Calu3 (cell line): Measurements from ENCODE around the gene RBFOX2. TPM values are rescaled to one million over a fixed set of nuclear protein-coding genes. Genes with fewer than 3 reads are reported as not detected.

Source experiments
- BruUV-seq: library from RNA; stranded (reverse); fragments of 400-500 nt; replicated peaks from 2 replicates; lab custom pipeline; 2021; lab: Mats Ljungman, UMichigan
- CTCF ChIA-PET: fragments of 300-600 bp; sonication (Branson Sonifier 250); formaldehyde crosslinking; loops from one replicate; lab custom pipeline; 2022; ENCODE audit warnings: antibody characterized with exemption; lab: Charles Lee
- DNase-seq: peaks from one replicate; pipeline ENCODE4 v3.0.0; 2022
- H3K27ac Mint-ChIP-seq: one replicate; pipeline ENCODE4 v1.8.0; 2022; ENCODE audit warnings: mixed read lengths; ENCODE audit not compliant: unreplicated experiment
- H3K27me3 Mint-ChIP-seq: one replicate; pipeline ENCODE4 v1.8.0; 2022; ENCODE audit warnings: mixed read lengths; ENCODE audit not compliant: unreplicated experiment
- H3K36me3 Mint-ChIP-seq: one replicate; pipeline ENCODE4 v1.8.0; 2022; ENCODE audit warnings: mild to moderate bottlenecking, moderate library complexity, mixed read lengths; ENCODE audit not compliant: insufficient read depth, unreplicated experiment
- H3K4me1 Mint-ChIP-seq: one replicate; pipeline ENCODE4 v1.8.0; 2022; ENCODE audit warnings: mild to moderate bottlenecking, low read depth, mixed read lengths; ENCODE audit not compliant: unreplicated experiment
- H3K4me3 Mint-ChIP-seq: one replicate; pipeline ENCODE4 v1.8.0; 2022; ENCODE audit warnings: mild to moderate bottlenecking, low read depth, moderate library complexity, mixed read lengths; ENCODE audit not compliant: unreplicated experiment
- H3K9me3 Mint-ChIP-seq: one replicate; pipeline ENCODE4 v1.8.0; 2022; ENCODE audit warnings: low read depth, mixed read lengths; ENCODE audit not compliant: unreplicated experiment
- CTCF ChIP-seq: fragments of 200-600 bp; IDR thresholded peaks from one replicate; pipeline ENCODE4 v1.8.0; 2022; ENCODE audit warnings: antibody characterized with exemption; ENCODE audit not compliant: unreplicated experiment
- intact Hi-C: fragments of 100-400 bp; cut with micrococcal nuclease; formaldehyde crosslinking; loops from one replicate; pipeline ENCODE4 v1.10.0; 2022; ENCODE audit not compliant: unreplicated experiment
- total RNA-seq: library from RNA; stranded (reverse); gene quantifications from 2 replicates; pipeline ENCODE4 v1.2.3, GENCODE V29; 2022

Gene RBFOX2
- total RNA-seq, 1 experiment from 2014 or later: 63.1 TPM

- no peak for TF ChIP-seq CTCF
- peaks cover 25% of the 10 kb centered on the region for H3K36me3 Mint-ChIP-seq
- DNase-seq: peak; percentile 84
- H3K27me3 Mint-ChIP-seq: no peaks in the 10 kb centered on the region
- H3K4me1 Mint-ChIP-seq: peaks cover 55% of the 10 kb centered on the region
- CTCF ChIA-PET: interaction anchor here (0.6 to 1.2 kb wide), 5 partner anchors 20 to 90 kb away, joined by 3 to 5 read pairs (median 3); no protein-coding TSS in a partner anchor
- peak overlapping the region; percentile 74 for H3K27ac Mint-ChIP-seq
- intact Hi-C loops: loop anchor here (2.0 to 5.0 kb wide), 2 partner anchors 63 to 74 kb away; no protein-coding TSS in a partner anchor
- H3K9me3 Mint-ChIP-seq: no peaks in the 10 kb centered on the region
- H3K4me3 Mint-ChIP-seq: peak overlapping the region; percentile 87
- no TSS peak for BruUV-seq
Observed at GRCh38 chr22:35840302-35840739, 188.3 kb downstream of the RBFOX2 start.

- H3K36me3 Mint-ChIP-seq: peaks cover 27% of the 10 kb centered on the region
- CTCF ChIA-PET: interaction anchor here (0.6 to 1.2 kb wide), 5 partner anchors 20 to 91 kb away, joined by 3 to 5 read pairs (median 3); no protein-coding TSS in a partner anchor
- TF ChIP-seq CTCF: no peak
- H3K27ac Mint-ChIP-seq: peak overlapping the region; percentile 74
- no peaks in the 10 kb centered on the region for H3K9me3 Mint-ChIP-seq
- no TSS peak for BruUV-seq
- peaks cover 55% of the 10 kb centered on the region for H3K4me1 Mint-ChIP-seq
- DNase-seq: no peak
- no peaks in the 10 kb centered on the region for H3K27me3 Mint-ChIP-seq
- intact Hi-C loops: loop anchor here (2.0 to 5.0 kb wide), 4 partner anchors 63 to 282 kb away; no protein-coding TSS in a partner anchor
- peak overlapping the region; percentile 87 for H3K4me3 Mint-ChIP-seq
Observed at GRCh38 chr22:35839841-35840301, 188.8 kb downstream of the RBFOX2 start.

GRCh38 chr22:35838855-35839576, 189.6 kb downstream of the RBFOX2 start:
- no peaks in the 10 kb centered on the region for H3K9me3 Mint-ChIP-seq
- no peaks in the 10 kb centered on the region for H3K27me3 Mint-ChIP-seq
- intact Hi-C loops: loop anchor here (2.0 to 5.0 kb wide), 2 partner anchors 212 to 283 kb away; no protein-coding TSS in a partner anchor
- H3K4me1 Mint-ChIP-seq: peaks cover 61% of the 10 kb centered on the region
- peak overlapping the region; percentile 74 for H3K27ac Mint-ChIP-seq
- peaks cover 27% of the 10 kb centered on the region for H3K36me3 Mint-ChIP-seq
- CTCF ChIA-PET: interaction anchor here (0.5 to 1.2 kb wide), 3 partner anchors 77 to 348 kb away, joined by 3 to 5 read pairs (median 3); no protein-coding TSS in a partner anchor
- peak overlapping the region; percentile 87 for H3K4me3 Mint-ChIP-seq
- no peak for TF ChIP-seq CTCF
- DNase-seq: peak; percentile 27
- no TSS peak for BruUV-seq

- no TSS peak for BruUV-seq
- CTCF ChIA-PET: no interaction called here
- Mint-ChIP-seq H3K4me3 (no peak overlapping the region), H3K4me1 (peaks cover 54% of the 10 kb centered on the region), H3K27ac (no peak overlapping the region), H3K27me3 (no peaks in the 10 kb centered on the region), H3K9me3 (no peaks in the 10 kb centered on the region), H3K36me3 (peaks cover 27% of the 10 kb centered on the region)
- no peak for TF ChIP-seq CTCF
- intact Hi-C loops: loop anchor here (5.0 kb wide), 1 partner anchor 285 kb away; no protein-coding TSS in a partner anchor
- no peak for DNase-seq
Observed at GRCh38 chr22:35837101-35837727, 191.4 kb downstream of the RBFOX2 start.
